ENCODE results near the gene OVOL3.
"Not testable (repeated sequence)": the region's sequence is repeated elsewhere in the genome, so short reads cannot be mapped to it uniquely, and the experiment has no call there.

Gene OVOL3

GRCh38 chr19:36110487-36111199 lies at the start of gene OVOL3:
Gene OVOL3 (plus strand): TSS chr19:36111143. CDS start chr19:36111203, 60 bp downstream.
- Mint-ChIP-seq H3K4me3 (peak within 1 kb of the TSS; percentile 39), H3K9me3 (no peaks in the 10 kb centered on the region), H3K36me3 (ENCODE audit: low read depth) (peaks cover 75% of the 10 kb centered on the region), H3K27me3 (no peaks in the 10 kb centered on the region), H3K27ac (no peak within 1 kb of the TSS), H3K4me1 (ENCODE audit: low read depth) (peaks cover 17% of the 10 kb centered on the region)
- DNase-seq: no peak

DNA sequence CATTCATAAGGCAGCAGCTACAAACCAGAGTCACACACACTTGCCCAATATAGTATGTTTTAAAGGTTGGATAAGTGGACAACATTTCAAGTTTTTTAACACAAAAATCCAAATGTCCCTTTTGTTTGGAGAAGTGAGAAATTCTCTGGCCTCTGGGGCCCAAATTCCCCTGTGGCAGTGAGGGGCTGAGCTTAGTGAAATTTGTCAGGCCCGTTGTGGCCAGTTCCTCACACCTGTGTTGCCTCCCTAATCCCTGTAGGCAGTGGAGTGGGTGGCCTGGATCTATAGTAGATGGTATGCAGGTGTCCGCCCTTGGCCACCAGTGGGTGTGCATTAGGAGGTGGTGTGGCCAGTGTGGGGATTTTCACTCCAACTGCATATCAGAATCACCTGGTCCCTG lies 49.6 kb upstream of the OVOL3 start:
- no peak for DNase-seq
- peaks cover 74% of the 10 kb centered on the region for H3K36me3 Mint-ChIP-seq (ENCODE audit: low read depth)
- peaks cover under 1% of the 10 kb centered on the region for H3K4me1 Mint-ChIP-seq (ENCODE audit: low read depth)
- no peak overlapping the region for H3K27ac Mint-ChIP-seq
- no peaks in the 10 kb centered on the region for H3K9me3 Mint-ChIP-seq
- no peaks in the 10 kb centered on the region for H3K27me3 Mint-ChIP-seq
- H3K4me3 Mint-ChIP-seq: no peak overlapping the region

DNA sequence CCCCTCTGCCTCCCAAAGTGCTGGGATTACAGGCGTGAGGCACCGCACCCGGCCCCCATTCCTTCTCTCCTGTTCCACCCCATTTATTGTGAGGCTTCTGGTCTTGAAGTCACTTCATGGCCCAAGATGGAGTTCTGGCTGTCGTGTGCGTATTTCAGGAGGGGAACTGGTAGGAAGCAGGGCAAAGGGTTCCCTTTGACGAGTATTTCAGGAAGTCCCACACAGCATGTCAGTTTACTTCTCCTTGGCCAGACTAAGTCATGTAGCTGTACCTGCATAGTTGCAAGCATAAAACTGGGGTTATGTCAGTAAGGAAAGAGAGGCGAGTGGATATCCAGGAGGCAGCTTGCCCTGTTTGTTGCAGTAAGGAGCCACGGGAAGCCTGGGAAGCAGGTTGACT lies 46.1 kb upstream of the OVOL3 start:
- no peak overlapping the region for H3K4me3 Mint-ChIP-seq
- no peak for DNase-seq
- H3K4me1 Mint-ChIP-seq (ENCODE audit: low read depth): no peaks in the 10 kb centered on the region
- H3K27me3 Mint-ChIP-seq: no peaks in the 10 kb centered on the region
- no peaks in the 10 kb centered on the region for H3K9me3 Mint-ChIP-seq
- H3K27ac Mint-ChIP-seq: no peak overlapping the region
- H3K36me3 Mint-ChIP-seq (ENCODE audit: low read depth): peaks cover 78% of the 10 kb centered on the region

DNA sequence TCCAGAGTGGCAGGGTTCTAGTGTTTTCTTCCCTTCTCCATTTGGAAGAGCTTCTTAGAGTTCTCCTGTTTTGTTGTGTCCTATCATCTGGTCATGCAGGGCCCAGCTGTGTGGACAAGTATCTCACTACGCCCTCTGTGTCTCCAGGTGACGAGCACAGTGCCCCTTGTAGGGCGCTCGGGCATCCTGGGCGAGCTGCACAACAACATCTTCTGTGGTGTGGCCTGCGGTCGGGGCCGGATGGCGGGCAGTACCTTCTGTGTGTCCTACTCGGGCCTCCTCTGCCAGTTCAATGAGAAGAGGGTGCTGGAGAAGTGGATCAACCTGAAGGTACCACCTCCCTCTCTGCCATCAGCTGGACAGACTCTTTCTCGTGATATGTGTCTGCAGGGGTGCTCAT lies 43.3 kb upstream of the OVOL3 start:
- no peaks in the 10 kb centered on the region for H3K4me1 Mint-ChIP-seq (ENCODE audit: low read depth)
- H3K27me3 Mint-ChIP-seq: no peaks in the 10 kb centered on the region
- H3K36me3 Mint-ChIP-seq (ENCODE audit: low read depth): peaks cover 78% of the 10 kb centered on the region
- no peak for DNase-seq
- H3K4me3 Mint-ChIP-seq: no peak overlapping the region
- no peaks in the 10 kb centered on the region for H3K9me3 Mint-ChIP-seq
- no peak overlapping the region for H3K27ac Mint-ChIP-seq

DNA sequence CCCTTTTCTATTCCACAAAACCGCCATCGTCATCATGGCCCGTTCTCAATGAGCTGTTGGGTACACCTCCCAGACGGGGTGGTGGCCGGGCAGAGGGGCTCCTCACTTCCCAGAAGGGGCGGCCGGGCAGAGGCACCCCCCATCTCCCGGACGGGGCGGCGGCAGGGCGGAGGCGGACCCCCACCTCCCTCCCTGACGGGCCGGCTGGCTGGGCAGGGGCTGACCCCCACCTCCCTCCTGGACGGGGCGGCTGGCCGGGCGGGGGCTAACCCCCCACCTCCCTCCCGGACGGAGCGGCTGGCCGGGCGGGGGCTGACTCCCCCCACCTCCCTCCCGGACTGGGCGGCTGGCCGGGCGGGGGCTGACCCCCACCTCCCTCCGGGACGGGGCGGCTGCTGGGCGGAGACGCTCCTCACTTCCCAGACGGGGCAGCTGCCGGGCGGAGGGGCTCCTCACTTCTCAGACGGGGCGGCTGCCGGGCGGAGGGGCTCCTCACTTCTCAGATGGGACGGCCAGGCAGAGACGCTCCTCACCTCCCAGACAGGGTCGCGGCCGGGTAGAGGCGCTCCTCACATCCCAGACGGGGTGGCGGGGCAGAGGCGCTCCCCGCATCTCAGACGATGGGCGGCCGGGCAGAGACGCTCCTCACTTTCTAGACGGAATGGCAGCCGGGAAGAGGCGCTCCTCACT lies 42.0 kb upstream of the OVOL3 start:
- not testable (repeated sequence) for H3K4me3 Mint-ChIP-seq; H3K27me3 Mint-ChIP-seq; H3K4me1 Mint-ChIP-seq (ENCODE audit: low read depth); DNase-seq; H3K9me3 Mint-ChIP-seq; H3K27ac Mint-ChIP-seq
- peaks cover 81% of the 10 kb centered on the region for H3K36me3 Mint-ChIP-seq (ENCODE audit: low read depth)

DNA sequence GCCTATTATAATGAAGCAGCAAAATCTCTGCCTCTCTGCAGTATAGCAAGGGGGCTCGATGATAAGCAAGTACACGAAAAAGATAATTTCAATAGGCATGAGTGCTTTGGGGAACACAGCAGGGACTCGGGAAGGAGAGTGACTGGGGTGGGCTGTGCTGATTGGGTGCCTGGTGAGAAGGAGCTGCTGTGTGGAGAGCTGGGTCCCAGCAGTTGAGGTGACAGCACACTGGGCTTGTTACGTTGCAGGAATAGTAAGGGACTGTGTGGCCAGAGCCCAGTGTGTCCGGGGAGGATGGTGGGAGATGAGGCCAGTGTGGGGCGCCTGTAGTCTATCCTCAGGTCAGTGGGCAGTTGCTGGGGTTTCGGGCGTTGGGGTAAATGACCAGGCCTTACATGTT lies 38.9 kb upstream of the OVOL3 start:
- no peaks in the 10 kb centered on the region for H3K27me3 Mint-ChIP-seq
- no peaks in the 10 kb centered on the region for H3K9me3 Mint-ChIP-seq
- H3K36me3 Mint-ChIP-seq (ENCODE audit: low read depth): peaks cover 75% of the 10 kb centered on the region
- no peak for DNase-seq
- H3K4me3 Mint-ChIP-seq: no peak overlapping the region
- H3K4me1 Mint-ChIP-seq (ENCODE audit: low read depth): no peaks in the 10 kb centered on the region
- no peak overlapping the region for H3K27ac Mint-ChIP-seq

GRCh38 chr19:36073121-36073876 lies 37.6 kb upstream of the OVOL3 start:
- DNase-seq: no peak
- Mint-ChIP-seq H3K4me1 (ENCODE audit: low read depth) (no peaks in the 10 kb centered on the region), H3K36me3 (ENCODE audit: low read depth) (peaks cover 74% of the 10 kb centered on the region), H3K4me3 (no peak overlapping the region), H3K27me3 (no peaks in the 10 kb centered on the region), H3K9me3 (no peaks in the 10 kb centered on the region), H3K27ac (no peak overlapping the region)

DNA sequence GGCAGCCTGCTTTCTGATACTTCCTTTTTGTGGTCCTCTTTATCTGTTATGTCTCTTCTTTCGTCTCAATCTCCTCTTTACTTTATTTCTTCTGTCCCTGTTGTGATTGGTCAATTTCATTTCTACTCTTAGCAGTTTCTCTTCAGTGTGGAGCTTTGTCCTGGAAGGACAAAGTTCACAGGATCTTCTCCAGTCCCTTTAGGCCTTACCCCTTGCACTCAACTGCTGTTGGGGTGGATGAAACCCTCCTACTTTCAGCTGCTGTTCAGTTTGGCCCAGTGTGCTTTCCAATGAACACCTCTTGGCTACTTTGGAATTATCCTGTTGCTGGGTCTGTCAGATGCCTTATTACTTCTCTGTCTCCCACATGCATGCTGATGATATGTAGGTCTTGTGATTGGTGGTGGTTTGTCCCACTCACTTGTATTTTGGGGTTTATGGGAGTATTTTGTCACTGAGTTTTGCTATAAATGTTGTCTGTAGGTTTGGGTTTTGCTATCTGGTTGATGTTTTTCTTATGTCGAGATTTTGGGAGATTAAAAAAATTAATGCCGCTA lies 31.5 kb upstream of the OVOL3 start:
- H3K4me1 Mint-ChIP-seq (ENCODE audit: low read depth): no peaks in the 10 kb centered on the region
- H3K27me3 Mint-ChIP-seq: no peaks in the 10 kb centered on the region
- H3K4me3 Mint-ChIP-seq: no peak overlapping the region
- H3K36me3 Mint-ChIP-seq (ENCODE audit: low read depth): peaks cover 80% of the 10 kb centered on the region
- no peaks in the 10 kb centered on the region for H3K9me3 Mint-ChIP-seq
- H3K27ac Mint-ChIP-seq: no peak overlapping the region
- DNase-seq: no peak

DNA sequence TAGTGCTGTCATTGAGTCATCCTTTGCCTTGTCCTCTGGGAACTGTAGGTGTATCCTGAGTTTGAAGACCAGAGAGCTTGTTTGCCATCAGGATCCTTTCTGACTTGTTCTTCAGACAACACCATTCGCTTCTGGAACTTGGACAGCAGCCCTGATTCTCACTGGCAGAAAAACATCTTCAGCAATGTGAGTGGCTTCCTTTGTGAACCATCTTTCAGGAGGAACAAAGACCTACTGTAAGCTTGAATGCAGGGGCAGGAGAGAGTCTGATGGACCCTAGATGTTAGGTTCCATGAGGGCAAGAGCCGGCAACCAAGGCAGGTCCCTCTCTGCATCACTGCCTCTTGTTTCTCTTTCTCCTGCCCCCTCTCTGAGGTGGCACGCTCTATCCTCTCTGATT lies 29.6 kb upstream of the OVOL3 start:
- no peaks in the 10 kb centered on the region for H3K27me3 Mint-ChIP-seq
- no peak overlapping the region for H3K4me3 Mint-ChIP-seq
- H3K9me3 Mint-ChIP-seq: no peaks in the 10 kb centered on the region
- no peak for DNase-seq
- peaks cover 85% of the 10 kb centered on the region for H3K36me3 Mint-ChIP-seq (ENCODE audit: low read depth)
- no peak overlapping the region for H3K27ac Mint-ChIP-seq
- no peaks in the 10 kb centered on the region for H3K4me1 Mint-ChIP-seq (ENCODE audit: low read depth)

- peaks cover 87% of the 10 kb centered on the region for H3K36me3 Mint-ChIP-seq (ENCODE audit: low read depth)
- H3K9me3 Mint-ChIP-seq: no peaks in the 10 kb centered on the region
- H3K27me3 Mint-ChIP-seq: no peaks in the 10 kb centered on the region
- no peaks in the 10 kb centered on the region for H3K4me1 Mint-ChIP-seq (ENCODE audit: low read depth)
- H3K27ac Mint-ChIP-seq: no peak overlapping the region
- H3K4me3 Mint-ChIP-seq: no peak overlapping the region
- no peak for DNase-seq
Observed at GRCh38 chr19:36081894-36082293, 29.0 kb upstream of the OVOL3 start.

GRCh38 chr19:36082916-36083315 lies 28.0 kb upstream of the OVOL3 start:
- H3K27me3 Mint-ChIP-seq: no peaks in the 10 kb centered on the region
- DNase-seq: no peak
- no peaks in the 10 kb centered on the region for H3K4me1 Mint-ChIP-seq (ENCODE audit: low read depth)
- no peak overlapping the region for H3K4me3 Mint-ChIP-seq
- peaks cover 86% of the 10 kb centered on the region for H3K36me3 Mint-ChIP-seq (ENCODE audit: low read depth)
- H3K9me3 Mint-ChIP-seq: no peaks in the 10 kb centered on the region
- H3K27ac Mint-ChIP-seq: no peak overlapping the region

DNA sequence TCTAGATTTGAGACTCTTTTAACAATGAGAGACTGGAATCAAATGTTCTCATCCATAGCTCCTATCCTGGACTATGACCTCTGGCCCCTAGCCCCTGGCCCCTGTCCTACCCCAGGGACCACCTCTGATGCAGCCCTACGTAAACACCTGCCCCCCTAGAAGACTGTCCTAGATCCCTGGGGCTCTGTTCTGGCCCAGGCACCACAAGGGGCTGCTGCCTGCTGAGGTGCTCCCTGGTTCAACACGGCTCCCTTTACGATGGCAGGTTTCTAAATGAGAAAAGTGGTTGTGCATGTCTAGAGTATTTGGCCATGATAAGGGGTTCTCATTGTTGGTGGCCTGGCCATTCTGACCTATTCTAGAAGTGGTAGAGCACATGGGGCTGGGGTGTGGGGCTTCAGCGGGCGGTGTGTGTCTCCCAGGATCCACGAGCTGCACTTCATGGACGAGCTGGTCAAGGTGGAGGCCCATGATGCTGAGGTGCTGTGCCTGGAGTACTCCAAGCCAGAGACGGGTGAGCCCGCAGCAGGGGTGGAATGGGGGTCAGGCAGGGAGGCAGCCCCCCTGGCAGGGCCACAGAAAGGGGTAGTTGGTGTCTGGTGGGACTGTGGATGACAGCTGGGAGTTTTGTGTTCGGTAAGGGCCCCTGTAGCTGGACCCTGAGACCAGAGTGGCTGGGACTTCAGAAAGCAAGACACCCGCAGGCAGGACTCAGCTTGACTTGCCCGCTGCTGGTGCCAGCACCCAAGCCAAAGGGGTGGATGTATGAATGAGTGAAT lies 26.5 kb upstream of the OVOL3 start:
- Mint-ChIP-seq H3K27ac (no peak overlapping the region), H3K4me1 (ENCODE audit: low read depth) (no peaks in the 10 kb centered on the region), H3K27me3 (no peaks in the 10 kb centered on the region), H3K36me3 (ENCODE audit: low read depth) (peaks cover 90% of the 10 kb centered on the region), H3K4me3 (no peak overlapping the region), H3K9me3 (no peaks in the 10 kb centered on the region)
- DNase-seq: no peak

DNA sequence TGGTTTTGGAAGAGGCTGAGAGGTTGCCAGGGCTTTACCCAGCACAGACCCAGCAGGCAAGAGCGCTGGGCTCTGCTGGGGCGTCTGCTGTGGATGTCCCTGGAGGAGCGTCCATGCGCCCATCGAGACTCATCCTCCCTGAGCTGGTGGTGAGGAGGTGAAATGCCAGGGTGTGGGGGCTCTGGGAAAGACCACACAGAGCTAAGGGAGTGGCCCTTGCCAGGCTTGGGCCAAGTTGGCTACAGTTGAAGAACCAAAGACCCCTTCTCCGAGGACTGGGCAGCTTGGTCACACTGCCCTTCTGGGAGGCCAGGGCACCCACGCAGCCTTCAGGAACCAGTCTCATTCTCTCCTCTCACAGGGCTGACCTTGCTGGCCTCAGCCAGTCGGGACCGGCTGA lies 24.6 kb upstream of the OVOL3 start:
- no peak overlapping the region for H3K27ac Mint-ChIP-seq
- H3K9me3 Mint-ChIP-seq: no peaks in the 10 kb centered on the region
- no peaks in the 10 kb centered on the region for H3K27me3 Mint-ChIP-seq
- peaks cover 95% of the 10 kb centered on the region for H3K36me3 Mint-ChIP-seq (ENCODE audit: low read depth)
- H3K4me1 Mint-ChIP-seq (ENCODE audit: low read depth): no peaks in the 10 kb centered on the region
- DNase-seq: no peak
- no peak overlapping the region for H3K4me3 Mint-ChIP-seq

DNA sequence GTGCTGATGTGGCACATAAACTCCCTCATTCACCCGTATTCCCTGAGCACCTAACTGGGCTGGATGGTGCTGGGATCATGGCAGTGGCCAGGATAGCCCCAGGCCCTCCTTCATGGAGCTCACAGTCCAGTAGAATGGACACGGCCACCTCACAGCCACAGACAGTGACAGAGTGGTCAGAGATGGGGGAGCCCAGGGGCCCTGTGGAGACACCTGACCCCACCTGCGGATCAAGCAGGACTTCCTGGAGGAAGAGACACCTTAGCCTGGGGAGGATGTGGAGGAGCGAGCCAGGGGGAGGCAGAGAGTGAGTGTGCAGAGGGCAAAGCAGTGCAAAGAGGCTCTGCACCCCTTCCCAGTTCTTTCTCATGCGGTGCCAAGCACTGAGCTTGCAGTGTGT lies 21.1 kb upstream of the OVOL3 start:
- Mint-ChIP-seq H3K27ac (no peak overlapping the region), H3K36me3 (ENCODE audit: low read depth) (peaks cover 93% of the 10 kb centered on the region), H3K4me1 (ENCODE audit: low read depth) (peaks cover 22% of the 10 kb centered on the region), H3K9me3 (no peaks in the 10 kb centered on the region), H3K27me3 (no peaks in the 10 kb centered on the region), H3K4me3 (no peak overlapping the region)
- no peak for DNase-seq

Measured in activated T-cell treated with anti-CD3 and anti-CD28 coated beads, Interleukin-2, amount 50 U/mL, for 24 hours (primary cell).